ENCODE measurements around the gene PTPN12.

The PTPN12 gene

GRCh38 chr7:77575187-77575586, 38.1 kb downstream of the PTPN12 start:
- no peak for DNase-seq (ENCODE audit: low read depth in 2 of 2)
- no peak overlapping the region for H3K4me3 ChIP-seq (replicated peaks in 1 of 2; ENCODE audit: low read depth in 2 of 2, low read length in 2 of 2)
- TF ChIP-seq CTCF (IDR thresholded peaks at IDR 0.05; ENCODE audit: low read depth, low read length): no peak

GRCh38 chr7:77576856-77577255, 39.8 kb downstream of the PTPN12 start:
- TF ChIP-seq CTCF (IDR thresholded peaks at IDR 0.05; ENCODE audit: low read depth, low read length): no peak
- H3K4me3 ChIP-seq (replicated peaks in 1 of 2; ENCODE audit: low read depth in 2 of 2, low read length in 2 of 2): no peak overlapping the region
- no peak for DNase-seq (ENCODE audit: low read depth in 2 of 2)

DNA sequence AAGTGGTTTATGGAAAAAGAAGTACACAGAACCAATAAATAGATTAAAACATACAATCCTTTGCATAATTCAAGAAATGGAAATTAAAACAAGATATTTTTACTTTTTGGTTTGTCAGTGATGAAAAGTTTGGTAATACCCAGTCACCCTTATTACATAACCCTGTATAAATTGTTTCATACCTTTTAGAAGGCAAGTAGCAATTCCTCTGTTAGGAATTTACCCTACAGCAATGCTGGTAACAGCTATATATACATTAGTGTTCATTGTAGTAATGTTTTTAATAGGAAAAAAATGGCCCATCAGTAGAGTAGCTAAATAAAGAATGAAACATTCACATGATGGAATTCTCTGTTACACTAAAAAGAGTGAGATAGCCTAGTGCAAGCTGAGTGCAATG, 42.7 kb downstream of the PTPN12 start:
- TF ChIP-seq CTCF (IDR thresholded peaks at IDR 0.05; ENCODE audit: low read depth, low read length): no peak
- no peak overlapping the region for H3K4me3 ChIP-seq (replicated peaks in 1 of 2; ENCODE audit: low read depth in 2 of 2, low read length in 2 of 2)
- DNase-seq (ENCODE audit: low read depth in 2 of 2): no peak

DNA sequence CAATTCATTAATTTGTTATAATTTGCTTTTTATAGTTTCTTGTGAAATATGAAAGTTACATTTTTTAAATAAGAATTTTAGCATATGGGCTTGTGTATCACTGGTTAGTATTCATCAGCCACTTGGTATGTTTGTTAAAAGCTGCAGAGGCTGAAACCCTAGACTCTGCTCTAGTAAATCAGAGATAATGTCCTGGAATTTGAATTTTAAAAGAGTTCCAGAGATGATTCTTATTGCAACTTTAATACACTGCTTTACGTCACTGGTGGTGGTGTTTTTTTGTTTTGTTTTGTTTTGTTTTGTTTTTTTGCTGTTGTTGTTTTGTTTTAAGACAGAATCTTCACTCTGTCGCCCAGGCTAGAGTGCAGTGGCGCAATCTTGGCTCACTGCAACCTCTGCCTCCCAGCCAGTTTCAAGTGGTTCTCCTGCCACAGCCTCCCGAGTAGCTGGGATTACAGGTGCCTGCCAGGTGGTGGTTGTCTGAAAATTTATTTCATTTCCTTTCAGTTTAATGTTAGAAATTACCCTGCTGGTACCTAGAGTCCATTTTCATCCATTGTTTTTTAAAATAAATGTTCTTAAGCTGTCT, 43.8 kb downstream of the PTPN12 start:
- TF ChIP-seq CTCF (IDR thresholded peaks at IDR 0.05; ENCODE audit: low read depth, low read length): no peak
- peak; percentile 33 to 38 for DNase-seq (ENCODE audit: low read depth in 2 of 2)
- H3K4me3 ChIP-seq (replicated peaks in 1 of 2; ENCODE audit: low read depth in 2 of 2, low read length in 2 of 2): no peak overlapping the region

DNA sequence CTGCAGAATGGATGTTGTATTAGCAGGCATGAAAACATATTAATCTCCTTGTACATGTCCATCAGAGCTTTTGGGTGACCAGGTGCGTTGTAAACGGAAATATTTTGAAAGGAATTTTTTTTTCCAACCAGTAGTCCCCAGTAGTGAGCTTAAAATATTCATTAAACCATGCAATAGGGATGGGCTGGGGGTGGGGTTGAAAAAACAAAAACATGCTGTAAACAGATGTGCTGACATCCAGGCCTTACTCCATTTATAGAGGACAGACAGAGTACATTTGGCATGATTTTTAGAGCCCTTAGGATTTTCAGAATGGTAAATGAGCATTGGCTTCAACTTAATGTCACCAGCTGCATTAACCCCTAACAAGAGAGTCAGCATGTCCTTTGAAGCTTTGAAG, 50.2 kb downstream of the PTPN12 start:
- no peak overlapping the region for H3K4me3 ChIP-seq (replicated peaks in 1 of 2; ENCODE audit: low read depth in 2 of 2, low read length in 2 of 2)
- DNase-seq (ENCODE audit: low read depth in 2 of 2): no peak
- no peak for TF ChIP-seq CTCF (IDR thresholded peaks at IDR 0.05; ENCODE audit: low read depth, low read length)

GRCh38 chr7:77600952-77601351, 63.9 kb downstream of the PTPN12 start:
- TF ChIP-seq CTCF (IDR thresholded peaks at IDR 0.05; ENCODE audit: low read depth, low read length): no peak
- DNase-seq (ENCODE audit: low read depth in 2 of 2): no peak
- no peak overlapping the region for H3K4me3 ChIP-seq (replicated peaks in 1 of 2; ENCODE audit: low read depth in 2 of 2, low read length in 2 of 2)

DNA sequence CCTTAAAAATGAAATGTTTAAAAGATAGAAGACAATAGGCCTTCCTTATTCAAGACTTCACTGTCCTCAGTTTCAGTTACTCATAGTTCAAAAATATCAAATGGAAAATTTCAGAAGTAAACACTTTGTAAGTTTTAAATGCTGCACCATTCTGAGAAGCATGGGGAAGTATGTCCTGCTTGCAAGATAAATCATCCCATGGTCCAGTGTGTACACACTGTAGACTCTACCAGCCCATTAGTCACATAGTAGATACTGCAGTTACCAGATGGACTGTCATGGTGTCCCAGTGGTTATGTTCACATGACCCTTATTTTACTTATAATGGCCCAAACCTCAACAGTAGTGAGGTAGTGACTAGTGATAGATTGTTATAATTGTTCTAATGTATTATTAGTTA, 69.5 kb downstream of the PTPN12 start:
- no peak for DNase-seq (ENCODE audit: low read depth in 2 of 2)
- TF ChIP-seq CTCF (IDR thresholded peaks at IDR 0.05; ENCODE audit: low read depth, low read length): no peak
- no peak overlapping the region for H3K4me3 ChIP-seq (replicated peaks in 1 of 2; ENCODE audit: low read depth in 2 of 2, low read length in 2 of 2)

Data from cardiac fibroblast (primary cell).